Measurements from ENCODE around the gene POFUT1. TPM values are rescaled to one million over a fixed set of nuclear protein-coding genes. Genes with fewer than 3 reads are reported as not detected.

POFUT1 gene
- total and polyA plus RNA-seq, 2 of the 8 experiments (the other 6 are each of a cell fraction or from before 2014, with no cell fraction given): 19.4 to 24.4 TPM

GRCh38 chr20:32165836-32166545, 41.7 kb upstream of the POFUT1 start:
- Histone ChIP-seq H2AFZ (ENCODE audit: low read length) (no peak overlapping the region), H3K4ac (replicated peaks; ENCODE audit: insufficient read length, low read depth, low read length) (no peak overlapping the region), H3K14ac (ENCODE audit: insufficient read length) (no peak overlapping the region), H3K4me1 (replicated peaks in 1 of 4; ENCODE audit: control insufficient read depth in 3 of 4, insufficient read depth in 4 of 4, low read length in 3 of 4) (peaks cover 0 to 7% (median 3%) of the 10 kb centered on the region in 4 experiments; a peak in 3 of 7 replicates), H3K9ac (replicated peaks in 1 of 4; ENCODE audit: extremely low read depth in 1 of 4, low read depth in 3 of 4, low read length in 3 of 4) (no peak overlapping the region), H4K91ac (replicated peaks; ENCODE audit: insufficient read length, low read length) (no peak overlapping the region), H3K27ac (ENCODE audit: low read depth, low read length) (no peak overlapping the region), H3K23ac (ENCODE audit: insufficient read length) (no peak overlapping the region), H2BK5ac (ENCODE audit: low read depth, low read length) (no peak overlapping the region), H3K36me3 (ENCODE audit: control insufficient read depth in 2 of 4, insufficient read depth in 4 of 4, low read length in 3 of 4) (peaks cover 17 to 32% (median 29%) of the 10 kb centered on the region in 4 experiments), H3K9me3 (ENCODE audit: insufficient read depth in 2 of 2, low read depth in 1 of 2, low read length in 1 of 2) (no peaks in the 10 kb centered on the region), H4K20me1 (replicated peaks in 1 of 2; ENCODE audit: control insufficient read depth in 1 of 2, insufficient read depth in 2 of 2, low read length in 2 of 2) (peaks cover 0 to 4% of the 10 kb centered on the region in 2 experiments), H2BK12ac (ENCODE audit: low read depth, low read length) (no peak overlapping the region), H4K8ac (ENCODE audit: extremely low read depth, insufficient read depth, low read length) (no peak overlapping the region), H3K79me2 (ENCODE audit: control insufficient read depth in 1 of 2, insufficient read depth in 2 of 2, low read length in 2 of 2) (no peaks in the 10 kb centered on the region), H3K4me2 (ENCODE audit: insufficient read depth in 1 of 2, low read depth in 2 of 2, low read length in 2 of 2) (no peak overlapping the region), H2BK20ac (ENCODE audit: low read length) (no peak overlapping the region), H4K5ac (ENCODE audit: insufficient read length, low read depth, low read length) (no peak overlapping the region), H2AK5ac (ENCODE audit: low read depth, low read length) (no peak overlapping the region), H3K18ac (ENCODE audit: extremely low read depth, low read length) (no peak overlapping the region), H2BK15ac (ENCODE audit: low read length) (no peak overlapping the region), H3K27me3 (replicated peaks in 1 of 4; ENCODE audit: control insufficient read depth in 3 of 4, extremely low read depth in 1 of 4, insufficient read depth in 3 of 4, low read length in 3 of 4) (no peaks in the 10 kb centered on the region), H3K4me3 (ENCODE audit: extremely low read depth in 1 of 4, insufficient read depth in 2 of 4, low read depth in 3 of 4, low read length in 4 of 4) (no peak overlapping the region), H2BK120ac (replicated peaks; ENCODE audit: low read depth, low read length) (no peak overlapping the region), H3K79me1 (ENCODE audit: low read depth, low read length) (no peaks in the 10 kb centered on the region), H3K56ac (replicated peaks; ENCODE audit: insufficient read length, low read depth, low read length) (no peak overlapping the region), H3K23me2 (ENCODE audit: low read depth, low read length) (no peaks in the 10 kb centered on the region)
- no peak for FAIRE-seq
- 95% methylated on average over 8 of the region's 8 CpGs; no CpG with 5 or more reads in 1 of the 2 experiments for WGBS, 2 experiments (ENCODE audit: extremely low coverage in 1 of 2, insufficient coverage in 1 of 2, insufficient read length in 1 of 2, insufficient replicate concordance in 2 of 2, low coverage in 1 of 2, low lambda C conversion rate in 2 of 2, missing lambda C conversion rate in 1 of 2)
- POLR2A ChIA-PET (ENCODE audit: partially characterized antibody): no interaction called here
- no peak for DNase-seq (ENCODE audit: low read depth in 1 of 2, low spot score in 2 of 2)
- CTCF ChIA-PET (ENCODE audit: partially characterized antibody): interaction anchor here (0.6 kb wide), 1 partner anchor 292 kb away, joined by 3 read pairs; no protein-coding TSS in a partner anchor
- no peak for TF ChIP-seq CBX5 (IDR thresholded peaks at IDR 0.05; ENCODE audit: low read depth, low read length)
- no peak for TF ChIP-seq TCF12 (IDR thresholded peaks at IDR 0.05; ENCODE audit: low read depth, low read length)
- no peak for TF ChIP-seq ATF2 (IDR thresholded peaks at IDR 0.05; ENCODE audit: low read length)
- TF ChIP-seq RXRA (IDR thresholded peaks at IDR 0.05; ENCODE audit: insufficient read depth, low read depth, low read length): no peak
- TF ChIP-seq POU5F1 (IDR thresholded peaks at IDR 0.05; ENCODE audit: low read depth, low read length): no peak
- no peak for TF ChIP-seq USF2 (IDR thresholded peaks at IDR 0.05; ENCODE audit: low read length)
- no peak for TF ChIP-seq TEAD4 (IDR thresholded peaks at IDR 0.05; ENCODE audit: low read depth, low read length)
- no peak for TF ChIP-seq SP2 (IDR thresholded peaks at IDR 0.05; ENCODE audit: low read length)
- no peak for TF ChIP-seq SUZ12 (IDR thresholded peaks at IDR 0.05; ENCODE audit: low read length)
- no peak for TF ChIP-seq SIN3A (conservative IDR thresholded peaks at IDR 0.05 in 1 of 2, IDR thresholded peaks at IDR 0.05 in 1 of 2; ENCODE audit: low read depth in 1 of 2, low read length in 2 of 2)
